HG03097 (cell line): ENCODE data around the gene CAPS2.
"Not testable (repeated sequence)": the region's sequence is repeated elsewhere in the genome, so short reads cannot be mapped to it uniquely, and the experiment has no call there.

Source experiments
- ATAC-seq: cut with Tn5 transposase; IDR thresholded peaks from one replicate; pipeline ENCODE4 v1.9.1; 2021; ENCODE audit not compliant: unreplicated experiment, low FRiP score

The CAPS2 gene

GRCh38 chr12:75329918-75330826 lies at the start of gene CAPS2:
CAPS2 (minus strand) TSS chr12:75330324; CDS start chr12:75326498, 3,826 bp downstream.
- ATAC-seq, result peak; percentile 83

GRCh38 chr12:75378354-75378753 lies 48.2 kb upstream of the CAPS2 start:
- ATAC-seq, result no peak

- no peak for ATAC-seq
Measured at GRCh38 chr12:75374971-75375370, 44.8 kb upstream of the CAPS2 start.

- no peak for ATAC-seq
Measured at GRCh38 chr12:75366629-75367028, 36.5 kb upstream of the CAPS2 start.

- ATAC-seq, result no peak
Measured at GRCh38 chr12:75364919-75365318, 34.8 kb upstream of the CAPS2 start.

- no peak for ATAC-seq
Measured at GRCh38 chr12:75361408-75361807, 31.3 kb upstream of the CAPS2 start.

- no peak for ATAC-seq
Measured at GRCh38 chr12:75360920-75361319, 30.8 kb upstream of the CAPS2 start.

- no peak for ATAC-seq
Measured at GRCh38 chr12:75354011-75354410, 23.9 kb upstream of the CAPS2 start.

GRCh38 chr12:75350413-75350812 lies 20.3 kb upstream of the CAPS2 start:
- no peak for ATAC-seq

GRCh38 chr12:75349946-75350345 lies 19.8 kb upstream of the CAPS2 start:
- no peak for ATAC-seq

GRCh38 chr12:75346215-75346614 lies 16.1 kb upstream of the CAPS2 start:
- not testable (repeated sequence) for ATAC-seq

GRCh38 chr12:75345531-75345930 lies 15.4 kb upstream of the CAPS2 start:
- no peak for ATAC-seq

GRCh38 chr12:75341873-75342272 lies 11.7 kb upstream of the CAPS2 start:
- ATAC-seq, result no peak

- peak; percentile 40 for ATAC-seq
Measured at GRCh38 chr12:75337905-75338304, 7.8 kb upstream of the CAPS2 start.

- ATAC-seq, result peak; percentile 66
Measured at GRCh38 chr12:75334384-75335030, 4.4 kb upstream of the CAPS2 start, which contains the start of gene GLIPR1L1. GLIPR1L1 (plus strand) TSS chr12:75334670; CDS start chr12:75334729, 59 bp downstream.

GRCh38 chr12:75327642-75328041 lies 2.5 kb downstream of the CAPS2 start:
- ATAC-seq, result no peak

- ATAC-seq, result no peak
Measured at GRCh38 chr12:75323663-75324062, 6.5 kb downstream of the CAPS2 start.

GRCh38 chr12:75322464-75322863 lies 7.7 kb downstream of the CAPS2 start:
- no peak for ATAC-seq

GRCh38 chr12:75317784-75318183 lies 12.3 kb downstream of the CAPS2 start:
- no peak for ATAC-seq

- ATAC-seq, result no peak
Measured at GRCh38 chr12:75315518-75315917, 14.6 kb downstream of the CAPS2 start.

- no peak for ATAC-seq
Measured at GRCh38 chr12:75311369-75311768, 18.8 kb downstream of the CAPS2 start.

- no peak for ATAC-seq
Measured at GRCh38 chr12:75308279-75308678, 21.8 kb downstream of the CAPS2 start.
